Ovary (tissue), 3 donors: ENCODE data around the gene PEAK1.

Source experiments
- CTCF ChIP-seq, 3 donors: fragments of 450-650 bp in 2 of 3; fragments of 200-600 bp in 1 of 3; IDR thresholded peaks; one replicate each; pipeline versions ENCODE4 v1.5.1 to v1.8.0; 2016 to 2022; ENCODE audit warnings: antibody characterized with exemption in 3 of 3, mild to moderate bottlenecking in 1 of 3
- EP300 ChIP-seq: sonication (generic); formaldehyde crosslinking; IDR thresholded peaks from one replicate; pipeline ENCODE4 v1.6.1; 2017; ENCODE audit warnings: antibody characterized with exemption
- POLR2A ChIP-seq: fragments of 450-650 bp; IDR thresholded peaks from one replicate; pipeline ENCODE4 v1.6.1; 2017; ENCODE audit warnings: antibody characterized with exemption, mild to moderate bottlenecking, moderate library complexity
- donor health status: DM: no; HTN: no; CAD: no.

DNA sequence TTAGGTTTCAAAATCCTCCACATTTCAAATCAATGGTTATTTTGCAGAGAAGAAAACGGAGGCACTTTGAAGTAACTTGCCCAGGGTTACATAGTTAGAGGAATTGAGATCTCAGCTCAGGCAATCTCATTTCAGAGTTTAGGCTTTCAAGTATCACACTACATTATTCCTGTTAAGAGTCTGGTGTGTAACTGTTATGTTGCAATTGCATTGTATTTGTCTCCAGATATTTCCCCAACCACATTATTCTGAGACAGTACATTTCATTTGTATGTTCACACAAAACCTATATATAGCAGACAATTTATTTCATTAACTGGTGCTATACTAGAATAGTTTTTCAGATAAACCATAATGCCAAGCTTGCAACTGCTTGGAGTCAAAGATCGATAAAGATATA, 194.8 kb downstream of the PEAK1 start:
- TF ChIP-seq CTCF (IDR thresholded peaks at IDR 0.05) (no peak), POLR2A (no peak), EP300 (no peak)
